HG03354 (cell line): ENCODE data around the gene TRPV4.
"Not testable (repeated sequence)": the region's sequence is repeated elsewhere in the genome, so short reads cannot be mapped to it uniquely, and the experiment has no call there.

Source experiments
- ATAC-seq: cut with Tn5 transposase; IDR thresholded peaks from one replicate; pipeline ENCODE4 v1.9.1; 2021; ENCODE audit warnings: mild to moderate bottlenecking; ENCODE audit not compliant: unreplicated experiment, poor library complexity, severe bottlenecking

TRPV4 gene

GRCh38 chr12:109833307-109834189 lies at the start of gene TRPV4:
Gene TRPV4 (minus strand): TSS chr12:109833398. CDS start chr12:109814796, 18,602 bp downstream.
- ATAC-seq, result no peak

DNA sequence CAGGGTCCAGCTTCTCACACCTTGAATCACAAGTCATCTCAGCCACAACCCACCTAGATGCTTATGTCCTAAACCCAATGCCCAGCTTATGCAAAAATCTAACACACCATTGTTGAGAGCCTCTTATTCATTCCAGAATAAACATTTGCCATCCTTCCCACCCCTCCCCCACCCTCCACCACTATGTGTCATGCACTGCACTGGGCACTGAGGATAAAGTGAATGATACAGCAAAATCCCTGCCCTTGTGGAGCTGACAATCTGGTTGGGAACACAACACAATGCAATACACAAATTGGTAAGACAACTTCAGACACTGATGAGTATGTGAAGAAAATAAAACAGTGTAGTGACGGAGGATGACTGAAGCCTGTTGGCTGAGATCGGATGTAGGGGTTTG lies 48.6 kb upstream of the TRPV4 start:
- no peak for ATAC-seq

DNA sequence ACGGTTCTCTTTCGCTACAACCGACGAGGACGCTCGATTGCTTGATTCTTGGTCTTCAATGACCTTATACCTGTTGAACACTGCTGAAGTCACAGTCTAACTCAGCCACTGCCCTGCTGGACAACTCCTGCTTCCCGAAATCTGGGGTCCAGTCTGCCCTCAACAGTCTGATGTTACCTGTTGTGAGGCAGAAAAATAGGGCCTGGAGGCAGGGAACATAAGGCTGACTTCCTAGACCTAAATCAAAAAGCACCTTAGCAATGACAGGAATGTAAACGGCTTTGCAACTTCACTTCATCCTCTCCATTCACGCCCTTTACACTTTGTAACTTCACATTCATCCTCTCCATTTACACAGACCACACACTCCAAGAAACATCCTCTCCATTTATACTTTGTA lies 47.7 kb upstream of the TRPV4 start:
- no peak for ATAC-seq

DNA sequence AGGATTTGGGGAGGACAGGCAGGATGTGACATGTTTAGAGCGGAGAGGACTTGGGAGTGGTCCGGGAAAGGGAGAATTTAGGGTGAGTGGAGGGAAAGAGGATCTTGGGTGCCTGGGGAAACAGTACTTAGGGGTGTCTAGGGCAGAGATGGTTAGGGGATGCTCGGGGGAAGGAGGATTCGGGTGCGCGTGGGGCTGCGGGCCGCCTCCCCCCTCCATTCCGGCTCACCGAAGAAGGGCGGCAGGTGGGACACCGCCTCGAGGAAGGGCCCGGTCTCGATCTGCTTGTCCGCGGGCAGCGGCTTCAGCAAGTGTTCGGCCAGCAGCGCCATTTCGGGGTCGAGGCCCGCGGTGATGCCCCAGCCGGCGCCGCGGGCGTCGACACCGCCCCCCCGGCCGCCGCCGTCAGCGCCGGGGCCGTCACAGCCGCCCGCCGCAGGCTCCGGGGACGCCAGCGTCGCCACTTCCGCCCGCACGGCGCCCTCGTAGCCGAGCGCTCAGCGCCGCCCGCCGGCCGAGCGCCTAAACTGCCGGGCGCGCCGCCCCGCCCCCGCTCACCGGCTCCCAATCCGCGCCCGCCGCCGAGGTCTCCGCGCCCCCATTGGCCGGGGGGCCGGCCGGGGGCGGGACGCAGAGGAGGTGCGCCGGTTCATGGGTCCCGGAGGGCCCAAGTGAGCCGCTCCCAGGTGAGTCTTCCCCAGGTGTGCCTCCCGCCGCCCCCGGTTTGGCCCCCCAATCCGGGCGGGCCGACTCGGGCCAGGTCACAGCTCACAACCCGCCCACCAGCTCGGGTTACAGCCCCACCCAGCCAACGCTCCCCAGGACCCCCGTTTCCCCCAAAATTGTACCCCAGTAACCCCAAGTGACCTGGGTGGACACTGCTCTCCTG lies 47.1 kb upstream of the TRPV4 start, which contains the start of gene GLTP:
Gene GLTP (minus strand): TSS at position 499 of the 889 bp plus-strand sequence. CDS start 167 bp downstream, at position 332.
- ATAC-seq, result peak; percentile 94

DNA sequence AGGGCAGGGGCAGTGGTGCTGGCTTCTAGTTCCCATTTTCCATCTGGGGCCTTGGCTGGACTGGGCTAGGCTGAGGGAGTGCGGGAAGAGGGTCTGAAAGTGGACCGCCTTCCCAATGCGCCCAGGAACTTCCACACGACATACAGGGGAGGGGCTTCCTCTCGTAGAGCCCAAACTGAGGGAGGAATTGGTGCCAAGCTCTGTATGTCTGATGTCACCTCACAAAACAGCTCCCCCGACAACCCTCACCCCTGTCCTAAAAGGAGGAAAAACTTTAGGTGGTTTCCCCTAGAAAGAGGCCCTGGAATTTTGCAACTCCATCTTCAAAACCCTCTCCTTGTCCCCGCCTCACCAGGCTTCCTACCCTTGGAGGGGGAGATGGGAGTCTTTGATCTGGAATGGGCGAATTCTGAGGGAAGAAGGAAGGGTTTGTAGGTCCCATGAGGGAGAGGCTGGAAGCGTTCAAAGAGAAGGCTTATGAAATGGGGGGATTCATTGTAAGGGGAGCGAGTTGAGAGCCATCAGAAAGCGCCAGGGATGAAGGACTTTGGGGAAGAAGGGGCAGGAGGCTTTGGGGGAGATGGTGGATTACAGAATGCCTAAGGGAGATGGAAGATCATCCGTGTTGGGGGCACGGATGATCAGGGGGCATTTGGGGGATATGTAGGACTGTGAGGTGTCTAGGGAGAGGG lies 46.3 kb upstream of the TRPV4 start:
- ATAC-seq, result no peak

DNA sequence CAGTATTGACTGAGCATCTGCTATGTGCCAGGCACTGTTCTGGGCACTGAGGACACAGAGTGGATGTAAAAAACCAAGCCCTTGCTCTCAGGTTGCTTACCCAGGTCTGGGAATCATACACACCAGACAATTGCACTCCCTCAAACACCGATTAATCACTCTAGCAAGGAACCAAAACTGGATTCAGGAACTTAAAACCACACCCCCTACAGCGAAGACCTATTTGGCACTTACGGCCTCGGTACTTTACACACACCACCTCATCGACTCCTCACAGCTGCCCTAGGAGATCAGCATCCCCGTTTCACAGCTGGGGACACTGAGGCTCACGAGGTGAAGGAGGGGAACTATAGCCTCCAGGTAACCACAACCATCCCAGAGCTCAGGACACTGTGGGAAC lies 45.6 kb upstream of the TRPV4 start:
- no peak for ATAC-seq

- ATAC-seq, result no peak
These were observed 45.0 kb upstream of the TRPV4 start for GRCh38 chr12:109878247-109878625.

GRCh38 chr12:109877504-109878246 lies 44.5 kb upstream of the TRPV4 start:
- ATAC-seq, result no peak

DNA sequence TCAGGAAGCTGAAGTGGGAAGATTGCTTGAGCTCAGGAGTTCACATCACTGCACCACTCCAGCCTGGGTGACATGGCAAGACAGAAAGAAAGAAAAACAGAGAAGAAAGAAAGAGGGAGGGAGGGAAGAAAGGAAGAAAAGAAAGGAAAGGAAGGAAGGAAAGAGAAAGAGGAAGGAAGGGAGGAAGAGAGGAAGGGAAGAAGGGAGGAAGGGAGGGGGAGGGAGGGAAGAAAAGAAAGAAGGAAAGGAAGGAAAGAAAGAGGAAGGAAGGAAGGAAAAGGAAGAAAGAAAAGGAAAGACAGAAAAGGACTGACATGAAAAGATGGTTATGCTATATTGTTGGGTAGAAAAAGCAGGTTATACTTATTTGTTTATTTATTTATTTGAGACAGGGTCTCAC lies 43.2 kb upstream of the TRPV4 start:
- ATAC-seq, result no peak

DNA sequence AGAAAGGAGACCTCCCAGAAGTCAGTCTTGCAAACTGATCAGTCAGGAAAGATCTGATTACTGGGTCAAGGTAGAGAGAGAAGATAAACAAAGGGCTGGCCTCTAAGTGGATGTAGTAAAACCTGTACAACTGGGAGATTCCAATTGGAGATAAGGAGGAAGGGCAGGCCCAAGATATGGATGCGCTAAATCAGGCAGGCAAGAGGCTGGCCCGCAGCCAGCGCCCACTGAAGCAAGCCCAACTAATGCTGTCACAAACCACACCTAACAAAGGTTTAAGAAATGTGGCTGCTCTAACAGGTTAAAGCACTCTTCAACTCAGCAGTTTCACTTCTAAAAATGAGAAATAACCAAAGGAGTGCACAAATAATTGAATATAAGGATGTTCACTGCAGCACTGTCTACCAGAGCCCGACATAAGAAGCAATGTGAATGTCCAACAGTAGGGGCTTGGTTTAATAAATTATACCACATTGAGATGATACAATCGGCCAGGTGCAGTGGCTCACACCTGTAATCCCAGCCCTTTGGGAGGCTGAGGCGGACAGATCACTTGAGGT lies 42.5 kb upstream of the TRPV4 start:
- no peak for ATAC-seq

GRCh38 chr12:109873653-109874052 lies 40.5 kb upstream of the TRPV4 start:
- no peak for ATAC-seq

DNA sequence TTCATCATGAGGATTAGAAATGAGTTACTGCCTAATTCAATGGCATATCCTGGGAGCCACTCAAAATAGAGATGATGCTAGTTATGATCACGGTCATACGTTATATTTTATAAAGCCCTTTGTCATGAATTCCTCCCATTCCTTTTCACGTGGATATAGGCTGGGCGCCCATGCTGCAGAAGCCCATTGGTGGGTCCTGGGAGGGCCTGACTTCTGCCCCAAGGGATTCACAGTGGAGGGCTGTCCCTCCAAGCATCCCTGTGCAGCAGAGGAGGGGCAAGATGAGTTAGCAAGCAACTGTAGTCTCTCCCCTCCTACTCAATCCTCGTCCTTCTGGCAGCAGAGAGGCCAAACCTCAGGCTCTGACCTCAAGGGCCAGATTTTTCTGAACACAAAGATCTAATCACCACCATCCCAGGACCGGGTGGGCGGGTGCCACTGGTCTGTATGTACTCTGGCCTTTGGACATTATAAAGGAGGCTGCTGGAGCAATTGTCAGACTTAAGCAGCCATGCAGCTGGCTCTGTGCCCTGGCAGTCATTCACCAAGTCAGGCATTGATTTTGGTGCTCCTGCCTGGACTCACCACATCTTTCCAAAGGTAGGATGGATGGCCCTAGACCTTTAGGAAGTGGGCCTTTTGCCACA lies 38.6 kb upstream of the TRPV4 start:
- ATAC-seq, result no peak

GRCh38 chr12:109870648-109871047 lies 37.5 kb upstream of the TRPV4 start:
- no peak for ATAC-seq

GRCh38 chr12:109868182-109869051 lies 35.2 kb upstream of the TRPV4 start:
- ATAC-seq, result no peak

- ATAC-seq, result no peak
These were observed 31.7 kb upstream of the TRPV4 start for GRCh38 chr12:109864916-109865315.

- no peak for ATAC-seq
These were observed 30.9 kb upstream of the TRPV4 start for GRCh38 chr12:109863847-109864712.

DNA sequence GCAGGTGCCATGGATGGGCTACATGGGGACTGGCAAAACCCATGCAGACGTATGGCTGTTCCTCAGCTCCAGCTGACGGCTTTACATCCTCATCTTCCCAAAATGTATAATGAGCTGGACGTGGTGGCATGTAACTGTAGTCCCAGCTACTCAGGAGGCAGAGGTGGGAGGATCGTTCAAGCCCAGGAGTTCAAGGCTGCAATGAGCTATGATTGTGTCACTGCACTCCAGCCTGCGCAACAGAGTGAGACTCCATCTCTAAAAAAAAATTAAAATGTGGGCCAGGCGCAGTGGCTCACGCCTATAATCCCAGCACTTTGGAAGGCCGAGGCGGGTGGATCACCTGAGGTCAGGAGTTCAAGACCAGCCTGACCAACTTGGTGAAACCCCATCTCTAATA lies 29.3 kb upstream of the TRPV4 start:
- not testable (repeated sequence) for ATAC-seq
